Kidney (tissue), 14 donors: ENCODE results near the gene TACR2. TPM values are rescaled to one million over a fixed set of nuclear protein-coding genes. Genes with fewer than 3 reads are reported as not detected.

Experiments
- DNase-seq, 5 donors: peaks; one replicate each; pipeline ENCODE4 v3.0.0-alpha.2; 2013 to 2020
- FAIRE-seq: peaks from 2 replicates; lab custom pipeline; 2012; peaks lifted over from hg19 to GRCh38; lab: Jason Lieb, UNC
- H3K27ac ChIP-seq, 2 donors: one replicate each; pipeline ENCODE4 v1.7.0; 2013; ENCODE audit warnings: low read depth in 2 of 2, low read length in 2 of 2, inconsistent platforms in 1 of 2
- H3K27me3 ChIP-seq: one replicate; pipeline ENCODE4 v1.7.1; 2013; ENCODE audit warnings: low read length, inconsistent platforms; ENCODE audit not compliant: control insufficient read depth, insufficient read depth
- H3K36me3 ChIP-seq, 3 donors: one replicate each; pipeline versions ENCODE4 v1.7.0 to v1.7.1; 2013; ENCODE audit warnings: low read length in 3 of 3, control low read depth in 1 of 3, inconsistent platforms in 1 of 3; ENCODE audit not compliant: insufficient read depth in 3 of 3, control insufficient read depth in 2 of 3
- H3K4me1 ChIP-seq, 3 donors: one replicate each; pipeline versions ENCODE4 v1.7.0 to v1.7.1; 2013; ENCODE audit warnings: low read length in 3 of 3, inconsistent platforms in 1 of 3, low read depth in 1 of 3; ENCODE audit not compliant: control insufficient read depth in 2 of 3, insufficient read depth in 2 of 3
- H3K4me3 ChIP-seq, 3 donors: one replicate each; pipeline versions ENCODE4 v1.7.0 to v1.8.1; 2013; ENCODE audit warnings: low read length in 3 of 3, control low read depth in 1 of 3, inconsistent platforms in 1 of 3
- H3K9ac ChIP-seq, 3 donors: one replicate each; pipeline versions ENCODE4 v1.7.0 to v1.7.1; 2013; ENCODE audit warnings: low read length in 3 of 3, control low read depth in 1 of 3, inconsistent platforms in 1 of 3
- H3K9me3 ChIP-seq, 3 donors: one replicate each; pipeline versions ENCODE4 v1.7.0 to v1.7.1; 2013; ENCODE audit warnings: low read length in 3 of 3, control low read depth in 1 of 3, inconsistent platforms in 1 of 3; ENCODE audit not compliant: control insufficient read depth in 2 of 3, insufficient read depth in 1 of 3
- intact Hi-C: fragments of 100-400 bp; cut with DNase I; formaldehyde crosslinking; loops from one replicate; pipeline ENCODE4 v1.11.1; 2022
- polyA plus RNA-seq: library from polyadenylated mRNA; stranded (reverse); fragments of 350-450 nt; fragmentation: Illumina TruSeq; extraction: RNeasy Lipid Tissue Mini Kit (QIAGEN cat#74804); gene quantifications from one replicate; pipeline ENCODE4 v1.2.3, GENCODE V29; 2014; ENCODE audit warnings: low read depth, low replicate concordance; ENCODE audit not compliant: insufficient read depth
- total RNA-seq: library from RNA; stranded (reverse); fragmentation: NEBNext Ultra II Directional; extraction: Animal tissue kit (Norgen Biotek cat#: 25700); gene quantifications from one replicate; pipeline ENCODE4 v1.2.1, GENCODE V29; 2021
- TF ChIP-seq, protein P1 (sequence below): IDR thresholded peaks from 3 replicates; pipeline ENCODE4 v1.5.1; 2012; ENCODE audit warnings: mild to moderate bottlenecking, moderate library complexity, borderline replicate concordance; ENCODE audit not compliant: insufficient read depth; ENCODE audit errors: extremely low read depth
- donor health status: control.
- donor health status: control.
- donor health status: control.
- donor health status: control.
- donor health status: control.
- donor health status: DM: yes; HTN: yes; CAD: no.
- donor health status: Normal renal cell carcinoma (clear cell type).

TACR2 gene
- total and polyA plus RNA-seq, 2 donors from 2014 or later, result 0.37 to 0.38 TPM

DNA sequence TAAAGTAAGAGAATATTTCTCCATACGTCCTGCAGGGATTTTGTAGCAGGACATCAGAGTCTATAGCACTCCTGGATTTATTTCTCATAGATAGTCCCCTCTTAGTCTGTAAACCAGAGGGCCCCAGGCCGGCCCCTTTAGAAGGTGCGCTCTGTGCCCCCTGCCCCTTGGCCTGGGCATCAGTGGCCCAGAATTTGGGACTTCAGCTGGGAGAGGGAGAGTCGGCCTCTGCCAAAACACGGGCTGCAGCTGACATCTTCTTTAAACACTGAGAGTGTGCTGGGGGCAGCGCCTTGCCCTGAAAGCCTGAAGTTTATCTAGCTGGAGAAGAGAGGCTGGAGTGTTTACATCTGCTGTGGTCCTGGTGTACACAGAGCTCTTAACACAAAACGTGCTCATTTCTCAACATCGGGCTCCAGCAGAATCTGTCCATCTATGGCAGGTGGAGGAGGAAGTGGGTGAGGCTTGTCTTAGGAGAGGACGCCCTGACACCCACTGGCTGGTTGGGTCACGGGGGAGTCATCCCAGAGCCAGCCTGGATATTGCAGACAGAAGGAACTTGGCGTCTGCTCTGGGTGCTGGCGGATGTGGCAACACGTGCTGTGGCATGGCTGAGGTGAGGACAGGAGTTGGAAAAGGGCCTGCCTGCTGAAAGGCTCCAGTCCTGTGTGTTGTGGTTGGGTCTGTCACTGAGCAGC, 5.0 kb upstream of the TACR2 start:
- intact Hi-C loops, result no loop called here
- Histone ChIP-seq H3K27me3 (no peaks in the 10 kb centered on the region), H3K4me3 (no peak overlapping the region), H3K9me3 (no peaks in the 10 kb centered on the region), H3K4me1 (peaks cover 0 to 6% (median 0%) of the 10 kb centered on the region in 3 donors), H3K36me3 (no peaks in the 10 kb centered on the region), H3K9ac (no peak overlapping the region), H3K27ac (no peak overlapping the region)
- no peak for DNase-seq
- FAIRE-seq, result no peak
- TF ChIP-seq, protein P1, sequence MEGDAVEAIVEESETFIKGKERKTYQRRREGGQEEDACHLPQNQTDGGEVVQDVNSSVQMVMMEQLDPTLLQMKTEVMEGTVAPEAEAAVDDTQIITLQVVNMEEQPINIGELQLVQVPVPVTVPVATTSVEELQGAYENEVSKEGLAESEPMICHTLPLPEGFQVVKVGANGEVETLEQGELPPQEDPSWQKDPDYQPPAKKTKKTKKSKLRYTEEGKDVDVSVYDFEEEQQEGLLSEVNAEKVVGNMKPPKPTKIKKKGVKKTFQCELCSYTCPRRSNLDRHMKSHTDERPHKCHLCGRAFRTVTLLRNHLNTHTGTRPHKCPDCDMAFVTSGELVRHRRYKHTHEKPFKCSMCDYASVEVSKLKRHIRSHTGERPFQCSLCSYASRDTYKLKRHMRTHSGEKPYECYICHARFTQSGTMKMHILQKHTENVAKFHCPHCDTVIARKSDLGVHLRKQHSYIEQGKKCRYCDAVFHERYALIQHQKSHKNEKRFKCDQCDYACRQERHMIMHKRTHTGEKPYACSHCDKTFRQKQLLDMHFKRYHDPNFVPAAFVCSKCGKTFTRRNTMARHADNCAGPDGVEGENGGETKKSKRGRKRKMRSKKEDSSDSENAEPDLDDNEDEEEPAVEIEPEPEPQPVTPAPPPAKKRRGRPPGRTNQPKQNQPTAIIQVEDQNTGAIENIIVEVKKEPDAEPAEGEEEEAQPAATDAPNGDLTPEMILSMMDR, result no peak

DNA sequence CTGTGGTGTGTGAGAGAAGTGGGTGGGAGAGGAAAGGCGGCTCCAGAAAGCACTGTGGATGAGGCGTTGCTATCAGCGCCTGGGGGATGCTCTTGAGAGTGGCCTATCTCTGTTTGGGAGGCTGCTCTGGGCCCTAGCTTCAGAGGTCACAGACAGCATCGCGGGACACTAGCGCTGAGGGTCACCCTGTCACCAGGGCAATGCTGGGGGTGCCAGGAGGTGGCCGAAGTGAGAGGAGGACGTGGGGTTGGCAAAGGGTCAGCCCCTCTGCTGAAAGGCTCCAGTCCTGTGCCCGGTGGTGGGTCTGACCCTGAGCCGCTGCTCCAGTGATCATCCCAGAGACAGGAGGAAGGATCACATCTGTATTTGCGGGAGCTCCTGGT, 3.0 kb upstream of the TACR2 start:
- Histone ChIP-seq H3K4me1 (no peaks in the 10 kb centered on the region), H3K27me3 (no peaks in the 10 kb centered on the region), H3K9me3 (no peaks in the 10 kb centered on the region), H3K9ac (no peak overlapping the region), H3K36me3 (no peaks in the 10 kb centered on the region), H3K4me3 (no peak overlapping the region), H3K27ac (no peak overlapping the region)
- no peak for FAIRE-seq
- TF ChIP-seq, protein P1, result no peak
- intact Hi-C loops, result no loop called here
- no peak for DNase-seq

DNA sequence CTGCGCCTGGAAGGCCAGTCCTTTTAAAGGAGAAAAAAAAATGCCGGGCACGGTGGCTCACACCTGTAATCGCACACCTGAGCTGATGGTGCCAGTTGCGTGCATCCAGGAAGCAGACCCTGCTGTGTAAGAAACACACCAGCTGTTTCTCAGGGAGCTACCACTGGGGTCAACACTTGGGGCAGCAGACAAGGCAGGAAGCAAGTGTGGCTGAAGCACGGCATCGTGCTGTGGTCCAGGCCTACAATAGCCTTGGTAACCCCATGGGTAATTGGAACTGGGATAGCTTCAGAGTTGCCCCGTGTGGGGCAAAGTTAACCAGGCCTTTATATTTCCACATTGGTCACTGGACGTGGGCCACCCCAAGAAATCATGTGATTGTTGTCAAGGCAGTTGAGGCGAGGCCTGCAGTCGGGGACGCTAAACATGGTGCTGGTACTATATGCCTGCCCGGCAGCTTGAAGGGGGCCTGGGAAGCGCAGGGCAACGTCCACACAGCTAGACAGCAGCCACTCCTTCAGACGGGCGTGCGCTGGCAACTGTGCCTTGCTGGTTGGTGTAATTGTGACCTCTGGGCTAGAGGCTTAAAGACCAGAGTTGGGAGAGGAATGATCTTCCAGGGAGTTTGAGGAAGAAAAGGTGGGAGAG, 2.5 kb upstream of the TACR2 start:
- Histone ChIP-seq H3K9me3 (no peaks in the 10 kb centered on the region), H3K4me1 (no peaks in the 10 kb centered on the region), H3K9ac (no peak overlapping the region), H3K36me3 (no peaks in the 10 kb centered on the region), H3K4me3 (no peak overlapping the region), H3K27me3 (no peaks in the 10 kb centered on the region), H3K27ac (no peak overlapping the region)
- DNase-seq (no peak), FAIRE-seq (no peak)
- intact Hi-C loops, result no loop called here
- TF ChIP-seq, protein P1, result no peak
